GM19351 (cell line): Measurements from ENCODE around the gene NWD2.

Source experiments
- ATAC-seq: cut with Tn5 transposase; IDR thresholded peaks from one replicate; pipeline ENCODE4 v1.9.1; 2021; ENCODE audit warnings: mild to moderate bottlenecking, moderate library complexity; ENCODE audit not compliant: unreplicated experiment

The NWD2 gene

GRCh38 chr4:37436546-37436945, 192.0 kb downstream of the NWD2 start:
- no peak for ATAC-seq

GRCh38 chr4:37437163-37437562, 192.6 kb downstream of the NWD2 start:
- no peak for ATAC-seq

GRCh38 chr4:37438564-37439279, 194.2 kb downstream of the NWD2 start:
- no peak for ATAC-seq

GRCh38 chr4:37439809-37440474, 195.4 kb downstream of the NWD2 start:
- ATAC-seq: no peak

GRCh38 chr4:37440501-37440900, 196.0 kb downstream of the NWD2 start:
- no peak for ATAC-seq

GRCh38 chr4:37441231-37442061, 196.9 kb downstream of the NWD2 start:
- ATAC-seq: no peak

- ATAC-seq: no peak
Observed at GRCh38 chr4:37442062-37442323, 197.4 kb downstream of the NWD2 start.

GRCh38 chr4:37443137-37443536, 198.6 kb downstream of the NWD2 start:
- no peak for ATAC-seq

- ATAC-seq: no peak
Observed at GRCh38 chr4:37445023-37445422, 200.5 kb downstream of the NWD2 start.

GRCh38 chr4:37446016-37446415, 201.5 kb downstream of the NWD2 start:
- ATAC-seq: no peak

- ATAC-seq: no peak
Observed at GRCh38 chr4:37447886-37448285, 203.3 kb downstream of the NWD2 start.

- no peak for ATAC-seq
Observed at GRCh38 chr4:37450309-37450708, 205.8 kb downstream of the NWD2 start.

- ATAC-seq: no peak
Observed at GRCh38 chr4:37450911-37451310, 206.4 kb downstream of the NWD2 start.

- no peak for ATAC-seq
Observed at GRCh38 chr4:37451656-37452055, 207.1 kb downstream of the NWD2 start.

GRCh38 chr4:37452952-37453280, 208.4 kb downstream of the NWD2 start:
- ATAC-seq: peak; percentile 70

GRCh38 chr4:37453281-37453998, 208.9 kb downstream of the NWD2 start:
- ATAC-seq: peak; percentile 92

- ATAC-seq: no peak
Observed at GRCh38 chr4:37453999-37454800, 209.7 kb downstream of the NWD2 start.

GRCh38 chr4:37455301-37456131, 211.0 kb downstream of the NWD2 start:
- no peak for ATAC-seq

- ATAC-seq: no peak
Observed at GRCh38 chr4:37461801-37462200, 217.3 kb downstream of the NWD2 start.
